NT2/D1 (cell line): Measurements from ENCODE around the gene YEATS2.

Experiments used
- SUZ12 ChIP-seq: IDR thresholded peaks from 2 replicates; pipeline ENCODE4 v1.6.1; 2011; ENCODE audit not compliant: insufficient read length, insufficient read depth; ENCODE audit errors: extremely low read depth
- YY1 ChIP-seq: IDR thresholded peaks from 2 replicates; pipeline ENCODE4 v1.6.1; 2011; ENCODE audit not compliant: insufficient read length, insufficient read depth

- TF ChIP-seq YY1 (no peak), SUZ12 (no peak)
Observed at GRCh38 chr3:183728204-183728603, 30.6 kb downstream of the YEATS2 start.
